Neural cell (in vitro differentiated cells): ENCODE data around the gene SEC61A1.

ENCODE experiments used
- EP300 ChIP-seq: fragments of 450-650 bp; conservative IDR thresholded peaks from 2 replicates; pipeline ENCODE4 v1.6.1; 2014; ENCODE audit warnings: antibody characterized with exemption, mild to moderate bottlenecking, moderate library complexity; ENCODE audit not compliant: poor library complexity, severe bottlenecking
- EZH2 ChIP-seq: fragments of 200-600, 300-800 bp; shearing (Covaris generic), sonication (generic); IDR thresholded peaks from 2 replicates; pipeline ENCODE4 v1.6.1; 2014; ENCODE audit warnings: antibody characterized with exemption, low read length, borderline replicate concordance, mild to moderate bottlenecking; ENCODE audit not compliant: insufficient read depth, poor library complexity, severe bottlenecking
- MXI1 ChIP-seq: fragments of 450-650 bp; conservative IDR thresholded peaks from 2 replicates; pipeline ENCODE4 v1.6.1; 2014; ENCODE audit warnings: antibody characterized with exemption, mild to moderate bottlenecking; ENCODE audit not compliant: poor library complexity, severe bottlenecking
- POLR2AphosphoS5 ChIP-seq: IDR thresholded peaks from 2 replicates; pipeline ENCODE4 v1.6.1; 2012
- RAD21 ChIP-seq: fragments of 450-650 bp; conservative IDR thresholded peaks from 2 replicates; pipeline ENCODE4 v1.6.1; 2014; ENCODE audit warnings: antibody characterized with exemption, mild to moderate bottlenecking, moderate library complexity
- SMC3 ChIP-seq: fragments of 450-650 bp; conservative IDR thresholded peaks from 2 replicates; pipeline ENCODE4 v1.6.1; 2014; ENCODE audit warnings: antibody characterized with exemption, mild to moderate bottlenecking, moderate library complexity; ENCODE audit not compliant: poor library complexity
- TAF1 ChIP-seq: IDR thresholded peaks from 2 replicates; pipeline ENCODE4 v1.6.1; 2012; ENCODE audit warnings: low read depth
- TF ChIP-seq, protein P1 (sequence below): fragments of 450-650 bp; IDR thresholded peaks from 2 replicates; pipeline ENCODE4 v1.5.1; 2014; ENCODE audit warnings: antibody characterized with exemption, mild to moderate bottlenecking, moderate library complexity; ENCODE audit not compliant: poor library complexity, severe bottlenecking
- TF ChIP-seq, protein P2 (sequence below): IDR thresholded peaks from 2 replicates; pipeline ENCODE4 v1.6.1; 2012; ENCODE audit warnings: borderline replicate concordance

DNA sequence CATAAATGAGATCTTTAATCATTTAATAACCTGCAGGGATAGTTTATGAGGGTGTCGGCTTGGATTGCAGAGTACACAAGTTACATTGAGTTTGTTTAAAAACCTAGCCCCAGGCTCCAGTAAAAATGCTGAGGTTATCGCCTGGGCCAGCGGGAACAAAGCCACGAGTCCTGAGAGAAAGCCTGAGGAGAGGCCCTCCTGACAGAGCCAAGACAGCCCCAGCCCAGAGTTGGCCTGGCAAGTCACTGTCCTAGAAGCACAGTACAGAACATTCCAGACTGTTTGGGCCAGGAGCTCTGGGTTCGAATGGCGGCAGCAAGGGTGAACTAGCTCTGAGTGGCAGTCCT lies 32.4 kb downstream of the SEC61A1 start:
- TF ChIP-seq, protein P1, sequence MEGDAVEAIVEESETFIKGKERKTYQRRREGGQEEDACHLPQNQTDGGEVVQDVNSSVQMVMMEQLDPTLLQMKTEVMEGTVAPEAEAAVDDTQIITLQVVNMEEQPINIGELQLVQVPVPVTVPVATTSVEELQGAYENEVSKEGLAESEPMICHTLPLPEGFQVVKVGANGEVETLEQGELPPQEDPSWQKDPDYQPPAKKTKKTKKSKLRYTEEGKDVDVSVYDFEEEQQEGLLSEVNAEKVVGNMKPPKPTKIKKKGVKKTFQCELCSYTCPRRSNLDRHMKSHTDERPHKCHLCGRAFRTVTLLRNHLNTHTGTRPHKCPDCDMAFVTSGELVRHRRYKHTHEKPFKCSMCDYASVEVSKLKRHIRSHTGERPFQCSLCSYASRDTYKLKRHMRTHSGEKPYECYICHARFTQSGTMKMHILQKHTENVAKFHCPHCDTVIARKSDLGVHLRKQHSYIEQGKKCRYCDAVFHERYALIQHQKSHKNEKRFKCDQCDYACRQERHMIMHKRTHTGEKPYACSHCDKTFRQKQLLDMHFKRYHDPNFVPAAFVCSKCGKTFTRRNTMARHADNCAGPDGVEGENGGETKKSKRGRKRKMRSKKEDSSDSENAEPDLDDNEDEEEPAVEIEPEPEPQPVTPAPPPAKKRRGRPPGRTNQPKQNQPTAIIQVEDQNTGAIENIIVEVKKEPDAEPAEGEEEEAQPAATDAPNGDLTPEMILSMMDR: no peak
- TF ChIP-seq EP300 (no peak), TAF1 (no peak), EZH2 (no peak), RAD21 (no peak), SMC3 (no peak), POLR2AphosphoS5 (no peak), MXI1 (no peak)
- TF ChIP-seq, protein P2, sequence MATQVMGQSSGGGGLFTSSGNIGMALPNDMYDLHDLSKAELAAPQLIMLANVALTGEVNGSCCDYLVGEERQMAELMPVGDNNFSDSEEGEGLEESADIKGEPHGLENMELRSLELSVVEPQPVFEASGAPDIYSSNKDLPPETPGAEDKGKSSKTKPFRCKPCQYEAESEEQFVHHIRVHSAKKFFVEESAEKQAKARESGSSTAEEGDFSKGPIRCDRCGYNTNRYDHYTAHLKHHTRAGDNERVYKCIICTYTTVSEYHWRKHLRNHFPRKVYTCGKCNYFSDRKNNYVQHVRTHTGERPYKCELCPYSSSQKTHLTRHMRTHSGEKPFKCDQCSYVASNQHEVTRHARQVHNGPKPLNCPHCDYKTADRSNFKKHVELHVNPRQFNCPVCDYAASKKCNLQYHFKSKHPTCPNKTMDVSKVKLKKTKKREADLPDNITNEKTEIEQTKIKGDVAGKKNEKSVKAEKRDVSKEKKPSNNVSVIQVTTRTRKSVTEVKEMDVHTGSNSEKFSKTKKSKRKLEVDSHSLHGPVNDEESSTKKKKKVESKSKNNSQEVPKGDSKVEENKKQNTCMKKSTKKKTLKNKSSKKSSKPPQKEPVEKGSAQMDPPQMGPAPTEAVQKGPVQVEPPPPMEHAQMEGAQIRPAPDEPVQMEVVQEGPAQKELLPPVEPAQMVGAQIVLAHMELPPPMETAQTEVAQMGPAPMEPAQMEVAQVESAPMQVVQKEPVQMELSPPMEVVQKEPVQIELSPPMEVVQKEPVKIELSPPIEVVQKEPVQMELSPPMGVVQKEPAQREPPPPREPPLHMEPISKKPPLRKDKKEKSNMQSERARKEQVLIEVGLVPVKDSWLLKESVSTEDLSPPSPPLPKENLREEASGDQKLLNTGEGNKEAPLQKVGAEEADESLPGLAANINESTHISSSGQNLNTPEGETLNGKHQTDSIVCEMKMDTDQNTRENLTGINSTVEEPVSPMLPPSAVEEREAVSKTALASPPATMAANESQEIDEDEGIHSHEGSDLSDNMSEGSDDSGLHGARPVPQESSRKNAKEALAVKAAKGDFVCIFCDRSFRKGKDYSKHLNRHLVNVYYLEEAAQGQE: no peak
